Measurements from ENCODE around the gene AACS.

The AACS gene

DNA sequence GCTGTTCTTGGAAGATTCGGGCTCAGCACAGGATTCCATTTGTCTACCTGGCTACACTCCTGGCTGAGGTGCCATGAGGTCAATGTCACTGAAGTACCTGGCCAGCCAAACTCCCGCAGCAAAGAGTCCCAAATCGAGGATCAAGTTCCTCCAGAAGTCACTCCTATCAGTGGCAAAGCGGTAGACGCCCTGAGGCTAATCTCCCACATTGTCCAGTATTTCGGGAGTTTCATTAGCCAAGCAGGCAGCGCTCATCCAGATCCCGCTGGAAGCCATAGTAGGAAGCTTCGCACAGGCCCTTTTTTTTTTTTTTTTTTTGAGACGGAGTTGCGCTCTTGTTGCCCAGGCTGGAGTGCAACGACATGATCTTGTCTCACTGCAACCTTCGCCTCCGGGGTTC, 8.9 kb upstream of the AACS start:
- Histone ChIP-seq H3K36me3 (ENCODE audit: control insufficient read depth in 2 of 2, insufficient read depth in 1 of 2, low read length in 2 of 2) (no peaks in the 10 kb centered on the region; a peak in 1 of 3 replicates), H3K27ac (ENCODE audit: extremely low read depth, low read depth, low read length) (no peak overlapping the region), H3K4me3 (ENCODE audit: low read depth, low read length) (no peak overlapping the region), H3K9me3 (ENCODE audit: control insufficient read depth, insufficient read depth, low read depth, low read length) (no peaks in the 10 kb centered on the region), H3K4me1 (ENCODE audit: control insufficient read depth, insufficient read depth, low read length) (no peaks in the 10 kb centered on the region)
- ChIA-PET POLR2A (no interaction called here), CTCF (interaction anchor here (0.6 kb wide), 1 partner anchor 59 kb away, joined by 3 read pairs; no protein-coding TSS in a partner anchor)
- TF ChIP-seq ZNF521 (tag by site-specific recombination; IDR thresholded peaks at IDR 0.05) (no peak), ZNF354C (tag by site-specific recombination; IDR thresholded peaks at IDR 0.05; ENCODE audit: borderline replicate concordance, low read depth) (no peak), WT1 (tag by site-specific recombination; IDR thresholded peaks at IDR 0.05) (no peak), ZNF677 (tag by site-specific recombination; IDR thresholded peaks at IDR 0.05) (no peak), TCF7L2 (IDR thresholded peaks at IDR 0.05; ENCODE audit: borderline replicate concordance, low read depth, low read length) (no peak), ZNF133 (tag by site-specific recombination; IDR thresholded peaks at IDR 0.05) (no peak), ZNF514 (tag by site-specific recombination; IDR thresholded peaks at IDR 0.05) (no peak)
- TF ChIP-seq, protein P1, sequence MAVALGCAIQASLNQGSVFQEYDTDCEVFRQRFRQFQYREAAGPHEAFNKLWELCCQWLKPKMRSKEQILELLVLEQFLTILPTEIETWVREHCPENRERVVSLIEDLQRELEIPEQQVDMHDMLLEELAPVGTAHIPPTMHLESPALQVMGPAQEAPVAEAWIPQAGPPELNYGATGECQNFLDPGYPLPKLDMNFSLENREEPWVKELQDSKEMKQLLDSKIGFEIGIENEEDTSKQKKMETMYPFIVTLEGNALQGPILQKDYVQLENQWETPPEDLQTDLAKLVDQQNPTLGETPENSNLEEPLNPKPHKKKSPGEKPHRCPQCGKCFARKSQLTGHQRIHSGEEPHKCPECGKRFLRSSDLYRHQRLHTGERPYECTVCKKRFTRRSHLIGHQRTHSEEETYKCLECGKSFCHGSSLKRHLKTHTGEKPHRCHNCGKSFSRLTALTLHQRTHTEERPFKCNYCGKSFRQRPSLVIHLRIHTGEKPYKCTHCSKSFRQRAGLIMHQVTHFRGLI (tag by site-specific recombination; IDR thresholded peaks at IDR 0.05) = no peak

DNA sequence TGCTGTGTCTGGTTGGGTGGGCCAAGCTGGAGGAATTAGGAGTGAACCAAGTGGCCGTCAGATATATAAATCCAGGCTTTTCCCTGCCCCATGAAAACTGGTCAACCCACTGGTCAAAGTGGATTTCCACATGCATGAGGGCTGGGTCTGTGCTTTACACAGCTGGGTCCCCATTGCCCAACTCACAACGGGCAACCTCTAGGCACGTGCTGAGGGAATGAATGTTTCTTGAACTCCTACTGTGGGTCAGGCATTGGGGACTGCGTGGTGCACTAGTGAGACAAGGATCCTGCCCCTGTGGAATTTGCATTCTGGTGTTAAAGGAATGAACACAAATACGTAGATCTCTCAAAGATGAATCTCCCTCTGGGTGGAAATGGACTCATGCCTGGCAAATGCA, 7.5 kb upstream of the AACS start:
- no peaks in the 10 kb centered on the region for H3K36me3 ChIP-seq (ENCODE audit: control insufficient read depth in 2 of 2, insufficient read depth in 1 of 2, low read length in 2 of 2)
- no peaks in the 10 kb centered on the region for H3K9me3 ChIP-seq (ENCODE audit: control insufficient read depth, insufficient read depth, low read depth, low read length)
- ChIA-PET POLR2A (no interaction called here), CTCF (interaction anchor here (1.0 kb wide), 1 partner anchor 46 kb away, joined by 3 read pairs; no protein-coding TSS in a partner anchor)
- no peak for TF ChIP-seq ZNF169 (tag by site-specific recombination; IDR thresholded peaks at IDR 0.05)
- TF ChIP-seq ZNF140 (tag by site-specific recombination; IDR thresholded peaks at IDR 0.05) = no peak
- no peak for TF ChIP-seq OVOL3 (tag by site-specific recombination; IDR thresholded peaks at IDR 0.05)
- no peak for TF ChIP-seq ZNF211 (tag by site-specific recombination; IDR thresholded peaks at IDR 0.05; ENCODE audit: low read depth)
- TF ChIP-seq ZNF266 (tag by site-specific recombination; IDR thresholded peaks at IDR 0.05; ENCODE audit: low read depth) = no peak
- no peak for TF ChIP-seq ZNF610 (tag by site-specific recombination; IDR thresholded peaks at IDR 0.05; ENCODE audit: borderline replicate concordance)
- no peak for TF ChIP-seq SP7 (tag by site-specific recombination; IDR thresholded peaks at IDR 0.05)
- TF ChIP-seq ZNF112 (tag by site-specific recombination; IDR thresholded peaks at IDR 0.05) = no peak
- TF ChIP-seq, protein P2, sequence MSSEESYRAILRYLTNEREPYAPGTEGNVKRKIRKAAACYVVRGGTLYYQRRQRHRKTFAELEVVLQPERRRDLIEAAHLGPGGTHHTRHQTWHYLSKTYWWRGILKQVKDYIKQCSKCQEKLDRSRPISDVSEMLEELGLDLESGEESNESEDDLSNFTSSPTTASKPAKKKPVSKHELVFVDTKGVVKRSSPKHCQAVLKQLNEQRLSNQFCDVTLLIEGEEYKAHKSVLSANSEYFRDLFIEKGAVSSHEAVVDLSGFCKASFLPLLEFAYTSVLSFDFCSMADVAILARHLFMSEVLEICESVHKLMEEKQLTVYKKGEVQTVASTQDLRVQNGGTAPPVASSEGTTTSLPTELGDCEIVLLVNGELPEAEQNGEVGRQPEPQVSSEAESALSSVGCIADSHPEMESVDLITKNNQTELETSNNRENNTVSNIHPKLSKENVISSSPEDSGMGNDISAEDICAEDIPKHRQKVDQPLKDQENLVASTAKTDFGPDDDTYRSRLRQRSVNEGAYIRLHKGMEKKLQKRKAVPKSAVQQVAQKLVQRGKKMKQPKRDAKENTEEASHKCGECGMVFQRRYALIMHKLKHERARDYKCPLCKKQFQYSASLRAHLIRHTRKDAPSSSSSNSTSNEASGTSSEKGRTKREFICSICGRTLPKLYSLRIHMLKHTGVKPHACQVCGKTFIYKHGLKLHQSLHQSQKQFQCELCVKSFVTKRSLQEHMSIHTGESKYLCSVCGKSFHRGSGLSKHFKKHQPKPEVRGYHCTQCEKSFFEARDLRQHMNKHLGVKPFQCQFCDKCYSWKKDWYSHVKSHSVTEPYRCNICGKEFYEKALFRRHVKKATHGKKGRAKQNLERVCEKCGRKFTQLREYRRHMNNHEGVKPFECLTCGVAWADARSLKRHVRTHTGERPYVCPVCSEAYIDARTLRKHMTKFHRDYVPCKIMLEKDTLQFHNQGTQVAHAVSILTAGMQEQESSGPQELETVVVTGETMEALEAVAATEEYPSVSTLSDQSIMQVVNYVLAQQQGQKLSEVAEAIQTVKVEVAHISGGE (tag by site-specific recombination; conservative IDR thresholded peaks at IDR 0.05; ENCODE audit: low read depth) = no peak
- TF ChIP-seq, protein P3, sequence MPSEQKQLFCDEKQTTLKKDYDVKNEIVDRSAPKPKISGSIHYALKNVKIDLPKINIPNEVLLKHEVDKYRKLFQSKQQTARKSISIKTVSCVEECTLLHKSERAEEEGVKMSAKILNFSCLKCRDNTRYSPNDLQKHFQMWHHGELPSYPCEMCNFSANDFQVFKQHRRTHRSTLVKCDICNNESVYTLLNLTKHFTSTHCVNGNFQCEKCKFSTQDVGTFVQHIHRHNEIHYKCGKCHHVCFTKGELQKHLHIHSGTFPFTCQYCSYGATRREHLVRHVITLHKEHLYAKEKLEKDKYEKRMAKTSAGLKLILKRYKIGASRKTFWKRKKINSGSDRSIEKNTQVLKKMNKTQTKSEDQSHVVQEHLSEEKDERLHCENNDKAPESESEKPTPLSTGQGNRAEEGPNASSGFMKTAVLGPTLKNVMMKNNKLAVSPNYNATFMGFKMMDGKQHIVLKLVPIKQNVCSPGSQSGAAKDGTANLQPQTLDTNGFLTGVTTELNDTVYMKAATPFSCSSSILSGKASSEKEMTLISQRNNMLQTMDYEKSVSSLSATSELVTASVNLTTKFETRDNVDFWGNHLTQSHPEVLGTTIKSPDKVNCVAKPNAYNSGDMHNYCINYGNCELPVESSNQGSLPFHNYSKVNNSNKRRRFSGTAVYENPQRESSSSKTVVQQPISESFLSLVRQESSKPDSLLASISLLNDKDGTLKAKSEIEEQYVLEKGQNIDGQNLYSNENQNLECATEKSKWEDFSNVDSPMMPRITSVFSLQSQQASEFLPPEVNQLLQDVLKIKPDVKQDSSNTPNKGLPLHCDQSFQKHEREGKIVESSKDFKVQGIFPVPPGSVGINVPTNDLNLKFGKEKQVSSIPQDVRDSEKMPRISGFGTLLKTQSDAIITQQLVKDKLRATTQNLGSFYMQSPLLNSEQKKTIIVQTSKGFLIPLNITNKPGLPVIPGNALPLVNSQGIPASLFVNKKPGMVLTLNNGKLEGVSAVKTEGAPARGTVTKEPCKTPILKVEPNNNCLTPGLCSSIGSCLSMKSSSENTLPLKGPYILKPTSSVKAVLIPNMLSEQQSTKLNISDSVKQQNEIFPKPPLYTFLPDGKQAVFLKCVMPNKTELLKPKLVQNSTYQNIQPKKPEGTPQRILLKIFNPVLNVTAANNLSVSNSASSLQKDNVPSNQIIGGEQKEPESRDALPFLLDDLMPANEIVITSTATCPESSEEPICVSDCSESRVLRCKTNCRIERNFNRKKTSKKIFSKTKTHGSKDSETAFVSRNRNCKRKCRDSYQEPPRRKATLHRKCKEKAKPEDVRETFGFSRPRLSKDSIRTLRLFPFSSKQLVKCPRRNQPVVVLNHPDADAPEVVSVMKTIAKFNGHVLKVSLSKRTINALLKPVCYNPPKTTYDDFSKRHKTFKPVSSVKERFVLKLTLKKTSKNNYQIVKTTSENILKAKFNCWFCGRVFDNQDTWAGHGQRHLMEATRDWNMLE (tag by site-specific recombination; conservative IDR thresholded peaks at IDR 0.05; ENCODE audit: low read depth) = no peak
- no peak for TF ChIP-seq HOXA7 (CRISPR knock-in tag; IDR thresholded peaks at IDR 0.05; ENCODE audit: borderline replicate concordance)
- H3K27ac ChIP-seq (ENCODE audit: extremely low read depth, low read depth, low read length) = no peak overlapping the region
- H3K4me3 ChIP-seq (ENCODE audit: low read depth, low read length) = no peak overlapping the region
- no peaks in the 10 kb centered on the region for H3K4me1 ChIP-seq (ENCODE audit: control insufficient read depth, insufficient read depth, low read length)
